ENCODE data around the gene SAP30L.

SAP30L gene

DNA sequence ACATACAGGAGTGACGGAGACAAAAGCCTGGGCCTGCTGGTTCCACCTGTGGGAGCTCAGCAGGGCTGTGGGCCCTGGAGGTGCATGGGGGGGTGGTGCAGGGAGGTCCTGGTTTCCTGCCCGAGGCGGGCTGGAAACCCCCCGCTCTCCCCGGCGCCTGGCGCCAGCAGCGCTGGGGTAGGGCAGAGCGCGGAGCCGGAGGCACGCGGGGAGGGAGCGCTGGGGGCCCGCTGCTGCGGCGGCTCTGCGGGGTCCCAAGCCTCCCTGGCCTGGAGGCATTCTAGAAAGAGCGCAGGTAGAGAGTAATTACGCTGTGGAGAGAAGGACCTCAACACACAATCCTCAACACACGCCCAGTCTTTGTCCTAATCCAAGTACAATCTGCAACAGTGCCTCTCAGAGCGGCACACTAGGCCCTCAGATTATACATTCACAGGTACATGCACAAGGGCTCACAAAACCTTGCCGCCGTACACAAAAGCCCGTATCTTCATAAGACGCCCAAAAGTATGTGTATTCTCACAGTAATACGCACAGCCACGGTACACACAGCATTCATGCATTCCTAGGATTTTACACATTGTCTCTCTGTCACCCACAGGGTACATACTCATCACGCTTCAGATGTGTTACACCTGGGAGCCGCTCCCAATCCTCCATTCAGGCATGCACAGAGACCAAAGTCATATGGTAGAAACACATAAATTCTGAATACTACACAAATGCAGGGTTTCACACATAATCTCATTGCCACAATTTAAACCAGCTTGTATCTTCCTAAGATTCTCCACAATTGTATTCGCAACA is 34.4 kb downstream of the SAP30L start:
- TF ChIP-seq, protein P1, sequence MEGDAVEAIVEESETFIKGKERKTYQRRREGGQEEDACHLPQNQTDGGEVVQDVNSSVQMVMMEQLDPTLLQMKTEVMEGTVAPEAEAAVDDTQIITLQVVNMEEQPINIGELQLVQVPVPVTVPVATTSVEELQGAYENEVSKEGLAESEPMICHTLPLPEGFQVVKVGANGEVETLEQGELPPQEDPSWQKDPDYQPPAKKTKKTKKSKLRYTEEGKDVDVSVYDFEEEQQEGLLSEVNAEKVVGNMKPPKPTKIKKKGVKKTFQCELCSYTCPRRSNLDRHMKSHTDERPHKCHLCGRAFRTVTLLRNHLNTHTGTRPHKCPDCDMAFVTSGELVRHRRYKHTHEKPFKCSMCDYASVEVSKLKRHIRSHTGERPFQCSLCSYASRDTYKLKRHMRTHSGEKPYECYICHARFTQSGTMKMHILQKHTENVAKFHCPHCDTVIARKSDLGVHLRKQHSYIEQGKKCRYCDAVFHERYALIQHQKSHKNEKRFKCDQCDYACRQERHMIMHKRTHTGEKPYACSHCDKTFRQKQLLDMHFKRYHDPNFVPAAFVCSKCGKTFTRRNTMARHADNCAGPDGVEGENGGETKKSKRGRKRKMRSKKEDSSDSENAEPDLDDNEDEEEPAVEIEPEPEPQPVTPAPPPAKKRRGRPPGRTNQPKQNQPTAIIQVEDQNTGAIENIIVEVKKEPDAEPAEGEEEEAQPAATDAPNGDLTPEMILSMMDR (IDR thresholded peaks at IDR 0.05; ENCODE audit: borderline replicate concordance, insufficient read depth, low read depth, low read length), result no peak
- no peak overlapping the region for H3K4me3 ChIP-seq (ENCODE audit: low read depth, low read length)

DNA sequence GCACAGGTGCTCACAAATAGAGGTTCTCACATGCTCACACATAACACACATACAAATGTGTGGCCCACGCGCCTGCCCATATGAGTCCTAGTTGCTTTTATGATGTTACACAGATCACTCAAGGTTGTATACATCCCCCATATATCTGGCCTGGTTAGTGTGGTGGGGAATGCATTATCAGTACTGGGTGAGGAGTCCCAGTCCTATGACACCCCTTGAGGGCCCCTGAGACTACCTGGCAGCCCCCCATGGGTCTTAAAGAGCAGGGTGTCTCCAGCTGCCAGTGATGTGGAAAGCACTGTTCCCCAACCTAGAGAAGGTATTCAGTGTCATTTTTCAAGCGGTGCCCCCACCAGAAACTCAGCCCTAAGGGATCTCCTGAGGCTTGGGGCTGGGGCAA is 35.0 kb downstream of the SAP30L start:
- H3K4me3 ChIP-seq (ENCODE audit: low read depth, low read length), result no peak overlapping the region
- TF ChIP-seq, protein P1 (IDR thresholded peaks at IDR 0.05; ENCODE audit: borderline replicate concordance, insufficient read depth, low read depth, low read length), result no peak

DNA sequence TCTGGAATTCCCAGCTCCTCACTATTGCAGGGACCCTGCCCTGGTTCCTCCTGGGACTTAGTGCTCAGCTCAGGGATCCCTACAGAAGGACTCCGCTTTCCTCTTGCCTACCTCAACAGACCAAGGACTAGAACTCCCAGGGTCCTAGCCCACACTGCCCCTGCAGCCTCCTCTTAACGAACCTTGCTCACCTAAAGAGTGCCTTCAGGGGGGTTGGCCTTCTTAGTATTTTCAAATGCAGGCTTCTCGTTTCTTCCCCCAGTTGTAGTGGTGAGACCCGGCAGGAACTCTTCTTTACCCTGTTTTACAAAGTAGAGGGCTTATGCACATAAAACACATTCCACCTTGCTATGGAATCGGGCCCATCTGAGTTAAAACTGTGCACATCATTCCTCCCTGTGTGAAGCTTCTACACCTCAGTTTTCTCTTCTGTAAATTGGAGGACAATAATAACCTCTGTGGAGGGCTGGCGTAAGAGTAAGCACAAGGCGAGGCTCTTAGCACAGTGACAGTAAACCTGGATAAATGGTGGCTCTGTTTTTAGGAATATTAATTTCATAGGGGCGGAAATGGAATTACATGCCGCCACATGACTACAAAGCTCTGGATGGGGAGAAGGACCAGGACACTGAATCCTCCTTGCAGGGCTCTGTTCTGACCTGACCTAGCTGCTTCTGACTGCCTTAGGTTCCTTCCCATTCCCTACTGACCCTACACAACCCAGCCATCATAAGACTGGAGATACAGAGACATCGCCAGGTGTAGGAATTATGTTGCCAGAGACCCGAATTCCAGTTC is 36.0 kb downstream of the SAP30L start:
- H3K4me3 ChIP-seq (ENCODE audit: low read depth, low read length), result no peak overlapping the region
- TF ChIP-seq, protein P1 (IDR thresholded peaks at IDR 0.05; ENCODE audit: borderline replicate concordance, insufficient read depth, low read depth, low read length), result no peak

DNA sequence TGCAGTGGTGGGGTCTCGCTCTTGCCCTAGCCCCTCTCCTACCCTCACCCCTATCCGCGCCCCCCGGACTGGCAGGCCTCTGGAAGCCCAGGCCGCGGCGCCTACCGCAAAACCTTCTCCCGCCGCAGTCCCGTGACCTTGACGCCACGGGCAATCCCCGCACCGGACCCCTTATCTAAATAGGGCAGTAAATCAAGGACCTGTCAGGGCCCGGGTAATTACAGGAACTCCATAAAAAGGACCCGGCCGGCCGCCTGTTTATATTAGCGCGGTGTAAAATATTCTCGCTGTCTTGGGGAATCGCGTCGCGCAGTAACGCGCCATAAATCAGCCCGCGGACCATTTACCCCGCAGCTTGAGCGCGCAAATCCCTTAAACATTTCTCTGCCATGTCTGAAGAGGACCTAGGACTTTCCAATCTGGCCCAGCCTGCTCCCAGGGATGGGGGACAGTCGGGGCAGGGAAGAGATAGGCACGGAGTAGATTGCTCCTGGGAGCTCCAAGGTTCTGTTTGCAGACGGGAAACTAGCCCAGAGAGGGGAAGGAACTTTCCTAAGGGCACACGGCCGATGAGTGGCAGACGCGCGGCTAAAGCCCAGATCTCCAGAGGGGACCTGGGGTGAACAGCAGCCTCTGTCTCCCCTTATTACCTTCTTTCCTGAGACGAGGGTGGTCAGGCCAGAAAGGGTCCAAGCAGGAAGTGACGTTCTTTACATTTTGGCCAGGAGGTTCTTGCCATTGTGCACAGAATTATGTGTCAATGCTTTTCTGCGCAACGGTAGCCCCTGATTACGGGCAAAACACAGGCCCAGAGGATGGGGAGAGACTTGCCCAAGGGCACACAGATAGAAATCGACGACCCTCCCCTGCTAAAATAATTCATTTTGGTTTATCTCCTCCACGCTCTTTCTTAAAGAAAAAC is 37.0 kb downstream of the SAP30L start:
- no peak overlapping the region for H3K4me3 ChIP-seq (ENCODE audit: low read depth, low read length)

DNA sequence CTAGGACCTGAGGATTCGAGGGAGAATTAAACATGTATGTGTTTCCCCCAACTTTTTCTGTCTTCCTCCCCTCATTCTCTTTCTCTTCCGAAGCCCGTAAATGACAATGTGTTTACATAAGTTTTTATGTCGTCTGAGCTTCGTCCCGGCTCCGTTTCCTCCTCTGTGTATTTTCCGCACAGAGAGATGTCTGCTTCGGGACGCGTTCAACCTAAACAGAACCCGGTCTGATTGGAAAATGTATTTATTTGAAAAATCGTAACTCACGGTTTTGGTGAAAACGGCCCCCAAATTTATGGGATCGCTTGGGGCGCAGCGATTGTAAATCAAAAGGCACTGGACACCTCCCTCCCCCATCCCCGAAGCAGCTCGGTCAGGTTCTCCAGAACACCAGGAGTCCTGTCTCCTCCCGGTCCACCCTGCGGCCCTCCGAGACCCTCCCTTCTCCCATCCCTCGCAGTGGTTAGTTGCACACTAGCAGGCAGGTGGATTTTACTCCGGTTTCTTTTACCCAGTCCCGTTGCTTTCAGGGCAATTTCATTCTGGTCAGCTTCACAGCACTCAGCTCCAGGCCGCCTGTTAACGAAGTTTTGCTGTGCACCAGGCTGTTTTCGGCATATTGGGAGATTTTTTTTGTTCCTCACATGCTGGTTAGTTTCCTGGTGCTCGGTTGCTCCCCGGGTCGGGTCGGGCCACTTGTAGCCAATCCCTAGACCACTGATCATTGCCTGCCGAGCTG is 38.0 kb downstream of the SAP30L start:
- H3K4me3 ChIP-seq (ENCODE audit: low read depth, low read length), result no peak overlapping the region
- TF ChIP-seq, protein P1 (IDR thresholded peaks at IDR 0.05; ENCODE audit: borderline replicate concordance, insufficient read depth, low read depth, low read length), result no peak

More for the DNA sequence above, 37.0 kb downstream of the SAP30L start:
- TF ChIP-seq, protein P1 (IDR thresholded peaks at IDR 0.05; ENCODE audit: borderline replicate concordance, insufficient read depth, low read depth, low read length), result no peak

DNA sequence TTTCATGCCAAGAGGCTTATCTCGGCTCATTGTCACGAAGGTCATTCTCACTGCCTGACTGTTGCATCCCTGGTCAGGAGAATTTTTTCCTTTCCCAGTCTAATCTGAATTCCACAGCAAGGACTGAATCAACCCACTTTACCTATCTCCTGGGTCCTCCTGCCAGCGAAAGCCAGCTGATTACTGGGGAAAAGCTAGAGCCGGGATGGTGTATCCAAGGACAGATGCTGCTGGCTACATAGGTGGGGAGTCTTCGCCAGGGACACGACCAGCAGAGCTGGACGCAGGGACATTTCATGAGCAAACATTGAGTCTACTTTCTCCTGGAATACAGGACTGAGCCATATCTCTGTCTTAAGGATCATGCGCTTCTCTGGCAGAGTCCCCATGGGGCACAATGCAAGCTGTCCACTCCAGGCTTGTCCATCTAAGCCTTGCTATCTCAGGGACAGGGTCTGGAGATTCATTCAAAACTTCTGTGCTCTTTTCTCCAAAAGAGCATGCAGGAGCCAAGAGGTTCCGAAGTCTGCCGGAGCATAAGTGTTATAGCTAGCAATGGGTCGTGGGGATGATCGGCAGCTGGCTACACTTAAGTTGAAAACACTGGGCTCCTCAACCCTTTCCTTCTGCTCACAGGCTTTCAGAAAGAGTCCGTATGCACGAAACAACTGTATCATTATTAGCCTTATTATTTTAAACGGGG is 38.7 kb downstream of the SAP30L start:
- TF ChIP-seq, protein P1 (IDR thresholded peaks at IDR 0.05; ENCODE audit: borderline replicate concordance, insufficient read depth, low read depth, low read length), result no peak
- H3K4me3 ChIP-seq (ENCODE audit: low read depth, low read length), result no peak overlapping the region

All from GM12875 (cell line).